HepG2 (cell line): ENCODE measurements around the gene CAMTA2. TPM values are rescaled to one million over a fixed set of nuclear protein-coding genes. Genes with fewer than 3 reads are reported as not detected.

ENCODE experiments used
- ADNP ChIP-seq: sonication (generic); formaldehyde crosslinking; IDR thresholded peaks from 2 replicates; pipeline ENCODE4 v1.4.0; 2020; ENCODE audit warnings: missing genetic modification reagents
- CBX1 ChIP-seq: IDR thresholded peaks from one replicate; pipeline ENCODE4 v1.6.1; 2016; ENCODE audit warnings: antibody characterized with exemption, low read depth
- CERS6 ChIP-seq: sonication (generic); formaldehyde crosslinking; IDR thresholded peaks from 2 replicates; pipeline ENCODE4 v1.5.0; 2020; ENCODE audit warnings: missing genetic modification reagents
- DRAP1 ChIP-seq: IDR thresholded peaks from 2 replicates; pipeline ENCODE4 v1.6.1; 2016; ENCODE audit warnings: missing genetic modification reagents, missing compliant biosample characterization
- ELF4 ChIP-seq: sonication (generic); formaldehyde crosslinking; IDR thresholded peaks from 2 replicates; pipeline ENCODE4 v1.5.0; 2020; ENCODE audit warnings: missing genetic modification reagents, mild to moderate bottlenecking, moderate library complexity, borderline replicate concordance
- HOMEZ ChIP-seq: IDR thresholded peaks from 2 replicates; pipeline ENCODE4 v1.6.1; 2016; ENCODE audit warnings: low read depth
- RXRA ChIP-seq: sonication (generic); formaldehyde crosslinking; IDR thresholded peaks from 2 replicates; pipeline ENCODE4 v1.5.1; 2020; ENCODE audit warnings: missing genetic modification reagents
- SALL2 ChIP-seq: sonication (generic); formaldehyde crosslinking; IDR thresholded peaks from 2 replicates; pipeline ENCODE4 v1.8.1; 2023; ENCODE audit warnings: mild to moderate bottlenecking, missing genetic modification reagents, inconsistent platforms
- SIN3A ChIP-seq: IDR thresholded peaks from 2 replicates; pipeline ENCODE4 v1.6.1; 2011; ENCODE audit warnings: low read depth, mild to moderate bottlenecking, control low read depth, low read length, borderline replicate concordance
- TRAFD1 ChIP-seq: sonication (generic); formaldehyde crosslinking; IDR thresholded peaks from 2 replicates; pipeline ENCODE4 v1.5.1; 2020; ENCODE audit warnings: missing genetic modification reagents, mild to moderate bottlenecking, borderline replicate concordance
- ZBTB3 ChIP-seq: sonication (generic); formaldehyde crosslinking; IDR thresholded peaks from 2 replicates; pipeline ENCODE4 v1.4.0; 2020; ENCODE audit warnings: low read depth, mild to moderate bottlenecking, moderate library complexity, missing genetic modification reagents, borderline replicate concordance
- ZMAT3 ChIP-seq: sonication (generic); formaldehyde crosslinking; conservative IDR thresholded peaks from 2 replicates; pipeline ENCODE4 v1.7.0; 2021; ENCODE audit warnings: missing genetic modification reagents
- ZMYM4 ChIP-seq: sonication (generic); formaldehyde crosslinking; IDR thresholded peaks from 2 replicates; pipeline ENCODE4 v1.8.1; 2023; ENCODE audit warnings: mild to moderate bottlenecking, missing genetic modification reagents
- ZNF142 ChIP-seq: sonication (generic); formaldehyde crosslinking; IDR thresholded peaks from 2 replicates; pipeline ENCODE4 v1.4.0; 2020; ENCODE audit warnings: missing genetic modification reagents
- ZNF232 ChIP-seq: sonication (generic); formaldehyde crosslinking; IDR thresholded peaks from 2 replicates; pipeline ENCODE4 v1.4.0; 2020; ENCODE audit warnings: missing genetic modification reagents, borderline replicate concordance
- ZNF468 ChIP-seq: sonication (generic); formaldehyde crosslinking; IDR thresholded peaks from 2 replicates; pipeline ENCODE4 v1.8.0; 2022; ENCODE audit warnings: mild to moderate bottlenecking, moderate library complexity, missing genetic modification reagents
- ZNF772 ChIP-seq: sonication (generic); formaldehyde crosslinking; IDR thresholded peaks from 2 replicates; pipeline ENCODE4 v1.5.0; 2020; ENCODE audit warnings: mild to moderate bottlenecking, missing genetic modification reagents
- ZSCAN12 ChIP-seq: sonication (generic); formaldehyde crosslinking; IDR thresholded peaks from 2 replicates; pipeline ENCODE4 v1.9.0; 2021; ENCODE audit warnings: mild to moderate bottlenecking, missing genetic modification reagents
- polyA plus RNA-seq, 8 experiments: library from polyadenylated mRNA; depleted of rRNA in 3 of 8; stranded (reverse) in 7 of 8; unstranded in 1 of 8; fragments of >200 nt; fragmentation: Illumina TruSeq in 4 of 8; extraction: Trizol in 4 of 8; gene quantifications; 2 replicates each; pipeline versions ENCODE4 v1.2.1 to v1.2.3, GENCODE V29; 2011 to 2016; ENCODE audit warnings: low read depth in 4 of 8, missing spikeins in 1 of 8, mixed read lengths in 1 of 8; ENCODE audit not compliant: insufficient read depth in 1 of 8
- total RNA-seq, 5 experiments: library from RNA; depleted of rRNA; stranded (reverse); fragments of >200 nt; fragmentation: Illumina TruSeq; extraction: Trizol; gene quantifications; 2 replicates each; pipeline ENCODE4 v1.2.3, GENCODE V29; 2016; ENCODE audit warnings: low read depth in 1 of 5

The CAMTA2 gene
- total and polyA plus RNA-seq, 2 of the 13 experiments (the other 11 are each of a cell fraction or from before 2014, with no cell fraction given), result 4.1 to 7.1 TPM

GRCh38 chr17:4986951-4987766 lies at the start of gene CAMTA2 (continued):
- TF ChIP-seq DRAP1 (CRISPR knock-in tag), result peak; percentile 64; the same call in 1 of the 2 replicates
- peak; percentile 31; the same call in 1 of the 2 replicates for TF ChIP-seq HOMEZ
- 0 out of 2 replicates have a peak, but pooled peaks have one; percentile 51 for TF ChIP-seq ADNP (CRISPR knock-in tag)
- TF ChIP-seq CERS6 (CRISPR knock-in tag), result no peak
- TF ChIP-seq ZNF468 (CRISPR knock-in tag), result peak; percentile 51; the same call in 1 of the 2 replicates
- 0 out of 2 replicates have a peak, but pooled peaks have one; percentile 47 for TF ChIP-seq SIN3A
- TF ChIP-seq RXRA (CRISPR knock-in tag), result peak; percentile 61
- TF ChIP-seq ZMYM4 (CRISPR knock-in tag), result peak; percentile 86; the same call in 1 of the 2 replicates
- TF ChIP-seq ZBTB3 (CRISPR knock-in tag), result no peak
- peak; percentile 50; the same call in 1 of the 2 replicates for TF ChIP-seq ZNF232 (CRISPR knock-in tag)
- TF ChIP-seq ELF4 (CRISPR knock-in tag), result peak; percentile 79; the same call in 1 of the 2 replicates
- TF ChIP-seq SALL2 (CRISPR knock-in tag), result peak; percentile 96
- TF ChIP-seq ZMAT3 (CRISPR knock-in tag), result 0 out of 2 replicates have a peak, but pooled peaks have one; percentile 71
- TF ChIP-seq CBX1, result peak; percentile 58
- peak; percentile 63 for TF ChIP-seq ZNF772 (CRISPR knock-in tag)
- no peak for TF ChIP-seq TRAFD1 (CRISPR knock-in tag)
- 0 out of 2 replicates have a peak, but pooled peaks have one; percentile 25 for TF ChIP-seq ZSCAN12 (CRISPR knock-in tag)
- TF ChIP-seq ZNF142 (CRISPR knock-in tag), result peak; percentile 83
